K562 (cell line): ENCODE measurements around the gene PM20D1. TPM values are rescaled to one million over a fixed set of nuclear protein-coding genes. Genes with fewer than 3 reads are reported as not detected.

Experiments used
- CBFA2T3 ChIP-seq: fragments of 450-650 bp; IDR thresholded peaks from 2 replicates; pipeline ENCODE4 v1.6.1; 2017
- ETS2 ChIP-seq: IDR thresholded peaks from 2 replicates; pipeline ENCODE4 v1.6.1; 2016; ENCODE audit warnings: borderline replicate concordance, missing genetic modification characterization, mild to moderate bottlenecking, moderate library complexity, missing compliant biosample characterization; ENCODE audit not compliant: poor library complexity, severe bottlenecking
- HDAC1 ChIP-seq, 2 experiments: fragments of 450-650 bp; IDR thresholded peaks; 2 replicates each; pipeline ENCODE4 v1.6.1; 2016 to 2017; ENCODE audit warnings: inconsistent platforms in 1 of 2, mild to moderate bottlenecking in 1 of 2, moderate library complexity in 1 of 2
- HDAC8 ChIP-seq: fragments of 450-650 bp; IDR thresholded peaks from 2 replicates; pipeline ENCODE4 v1.6.1; 2016; ENCODE audit warnings: mild to moderate bottlenecking, missing genetic modification characterization, moderate library complexity, missing compliant biosample characterization
- HLTF ChIP-seq: fragments of 450-650 bp; IDR thresholded peaks from 2 replicates; pipeline ENCODE4 v1.6.1; 2016
- HNRNPL ChIP-seq: fragments of 200-400 bp; formaldehyde crosslinking; IDR thresholded peaks from 2 replicates; pipeline ENCODE4 v1.6.1; 2017; ENCODE audit warnings: low read depth, mild to moderate bottlenecking, low read length
- L3MBTL2 ChIP-seq: fragments of 450-650 bp; IDR thresholded peaks from 2 replicates; pipeline ENCODE4 v1.6.1; 2016; ENCODE audit warnings: mild to moderate bottlenecking, moderate library complexity
- MEF2A ChIP-seq: IDR thresholded peaks from 2 replicates; pipeline ENCODE4 v1.6.1; 2011; ENCODE audit warnings: low read depth, mild to moderate bottlenecking, low read length, moderate library complexity; ENCODE audit not compliant: control insufficient read depth
- MTA2 ChIP-seq: fragments of 450-650 bp; IDR thresholded peaks from 2 replicates; pipeline ENCODE4 v1.6.1; 2016; ENCODE audit warnings: low read depth
- NFYB ChIP-seq: IDR thresholded peaks from 2 replicates; pipeline ENCODE4 v1.6.1; 2011; ENCODE audit warnings: mild to moderate bottlenecking, moderate library complexity; ENCODE audit not compliant: insufficient read length; ENCODE audit errors: extremely low read depth
- POLR2AphosphoS2 ChIP-seq: IDR thresholded peaks from 2 replicates; pipeline ENCODE4 v1.6.1; 2012; ENCODE audit warnings: low read length, improper control_type of control experiment
- SAFB ChIP-seq: fragments of 200-400 bp; formaldehyde crosslinking; IDR thresholded peaks from 2 replicates; pipeline ENCODE4 v1.6.1; 2017; ENCODE audit warnings: low read depth, low read length, borderline replicate concordance
- TAF15 ChIP-seq: fragments of 200-400 bp; formaldehyde crosslinking; IDR thresholded peaks from 2 replicates; pipeline ENCODE4 v1.6.1; 2017; ENCODE audit warnings: mild to moderate bottlenecking, low read depth, low read length, moderate library complexity
- TGIF2 ChIP-seq: sonication (generic); formaldehyde crosslinking; IDR thresholded peaks from 2 replicates; pipeline ENCODE4 v1.8.1; 2022; ENCODE audit warnings: mild to moderate bottlenecking, missing genetic modification reagents, moderate library complexity
- YY1 ChIP-seq, 3 experiments: IDR thresholded peaks; 2 replicates each; pipeline ENCODE4 v1.6.1; 2011; ENCODE audit warnings: low read length in 2 of 3, mild to moderate bottlenecking in 2 of 3, moderate library complexity in 2 of 3, borderline replicate concordance in 1 of 3, control low read depth in 1 of 3, low read depth in 1 of 3; ENCODE audit not compliant: insufficient read depth in 3 of 3, insufficient replicate concordance in 2 of 3, control insufficient read depth in 1 of 3, insufficient read length in 1 of 3; ENCODE audit errors: extremely low read depth in 1 of 3
- ZBED1 ChIP-seq: IDR thresholded peaks from 2 replicates; pipeline ENCODE4 v1.6.1; 2014
- ZNF695 ChIP-seq: fragments of 450-650 bp; formaldehyde crosslinking; IDR thresholded peaks from 2 replicates; pipeline ENCODE4 v1.4.0; 2020; ENCODE audit warnings: mild to moderate bottlenecking, moderate library complexity
- polyA plus RNA-seq, 8 experiments: library from polyadenylated mRNA; depleted of rRNA in 4 of 8; stranded (reverse) in 5 of 8; unstranded in 3 of 8; fragments of >200 nt; fragmentation: Nextera tagmentation in 2 of 8; fragmentation: Illumina TruSeq in 1 of 8; extraction: Ambion mirVana in 2 of 8; extraction: Trizol in 1 of 8; gene quantifications; 2 replicates each; pipeline versions ENCODE4 v1.2.1 to v1.2.3, GENCODE V29; 2011 to 2014; ENCODE audit warnings: inconsistent platforms in 1 of 8, missing spikeins in 1 of 8
- total RNA-seq, 7 experiments: library from RNA; depleted of rRNA in 6 of 7; stranded (reverse); fragments of >200 nt in 6 of 7; fragmentation: Illumina TruSeq in 2 of 7; extraction: Trizol in 2 of 7; gene quantifications; 2 replicates each; pipeline versions ENCODE4 v1.2.1 to v1.2.3, GENCODE V29; 2011 to 2021; ENCODE audit warnings: low replicate concordance in 1 of 7
- TF ChIP-seq, protein P1 (sequence below): sonication (generic); formaldehyde crosslinking; IDR thresholded peaks from 2 replicates; pipeline ENCODE4 v1.8.1; 2022; ENCODE audit warnings: missing genetic modification reagents
- TF ChIP-seq, protein P2 (sequence below): IDR thresholded peaks from 3 replicates; pipeline ENCODE4 v1.6.1; 2011; ENCODE audit warnings: borderline replicate concordance, mild to moderate bottlenecking; ENCODE audit not compliant: insufficient read length, insufficient read depth
- TF ChIP-seq, protein P3 (sequence below): fragments of 250-450 bp; sonication (Bioruptor Pico); IDR thresholded peaks from 2 replicates; pipeline ENCODE4 v1.4.0; 2020; ENCODE audit warnings: mild to moderate bottlenecking
- TF ChIP-seq, protein P4 (sequence below): fragments of 250-450 bp; sonication (Bioruptor Pico); IDR thresholded peaks from 2 replicates; pipeline ENCODE4 v1.5.0; 2021
- TF ChIP-seq, protein P5 (sequence below): fragments of 450-650 bp; IDR thresholded peaks from 2 replicates; pipeline ENCODE4 v1.6.1; 2016; ENCODE audit warnings: low read depth, mild to moderate bottlenecking, moderate library complexity

The PM20D1 gene
- total and polyA plus RNA-seq, 9 of the 15 experiments (the other 6 are each of a cell fraction or from before 2014, with no cell fraction given), result not detected

DNA sequence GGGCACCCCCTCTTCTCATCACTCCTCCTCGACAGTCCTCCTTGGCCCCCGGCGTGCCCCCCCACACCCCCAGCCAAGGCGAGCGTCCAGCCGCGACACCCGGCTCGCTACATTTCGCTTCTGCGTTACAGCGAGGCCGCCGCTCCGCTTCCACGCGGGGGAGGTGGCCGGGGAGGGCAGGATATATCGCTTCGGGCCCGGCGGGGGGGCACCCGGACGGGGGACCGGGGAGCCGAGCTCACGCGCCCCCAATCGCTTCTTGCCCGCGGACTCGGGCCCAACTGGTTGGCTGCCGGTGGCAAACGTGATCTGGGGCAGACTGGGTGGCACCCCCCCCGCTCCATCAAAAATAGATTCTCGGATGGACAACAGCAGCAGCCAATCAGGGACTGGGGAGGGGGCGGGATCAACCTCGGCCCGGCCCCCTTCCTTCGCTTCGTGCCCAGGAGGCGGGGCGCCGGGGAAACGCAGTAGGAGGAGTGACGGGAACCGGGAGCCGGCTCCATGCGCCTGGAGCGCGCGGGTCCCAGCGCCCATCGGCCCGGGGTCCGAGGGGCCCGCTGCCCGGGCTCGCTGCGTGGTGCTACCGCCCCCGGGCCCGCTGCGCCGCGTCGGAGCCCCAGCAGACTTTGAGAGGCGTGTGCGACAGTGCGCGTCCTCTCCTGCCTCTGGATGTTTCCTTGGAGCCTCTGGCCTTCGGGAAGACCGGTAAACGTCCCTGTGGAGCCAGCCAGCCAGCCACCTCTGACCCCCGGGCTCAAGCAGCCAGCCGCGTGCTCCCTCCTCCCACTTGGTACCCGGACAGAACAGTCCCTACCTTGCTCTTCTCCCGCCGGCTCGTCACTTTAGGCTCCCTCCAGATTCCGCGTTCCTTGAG lies 36.8 kb downstream of the PM20D1 start, which contains the start of gene SLC41A1 (continued):
- TF ChIP-seq, protein P1, sequence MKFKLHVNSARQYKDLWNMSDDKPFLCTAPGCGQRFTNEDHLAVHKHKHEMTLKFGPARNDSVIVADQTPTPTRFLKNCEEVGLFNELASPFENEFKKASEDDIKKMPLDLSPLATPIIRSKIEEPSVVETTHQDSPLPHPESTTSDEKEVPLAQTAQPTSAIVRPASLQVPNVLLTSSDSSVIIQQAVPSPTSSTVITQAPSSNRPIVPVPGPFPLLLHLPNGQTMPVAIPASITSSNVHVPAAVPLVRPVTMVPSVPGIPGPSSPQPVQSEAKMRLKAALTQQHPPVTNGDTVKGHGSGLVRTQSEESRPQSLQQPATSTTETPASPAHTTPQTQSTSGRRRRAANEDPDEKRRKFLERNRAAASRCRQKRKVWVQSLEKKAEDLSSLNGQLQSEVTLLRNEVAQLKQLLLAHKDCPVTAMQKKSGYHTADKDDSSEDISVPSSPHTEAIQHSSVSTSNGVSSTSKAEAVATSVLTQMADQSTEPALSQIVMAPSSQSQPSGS (CRISPR knock-in tag), result no peak
- TF ChIP-seq TAF15, result no peak
- no peak for TF ChIP-seq HDAC8 (tag)
- TF ChIP-seq ETS2 (tag), result no peak
- no peak for TF ChIP-seq ZNF695 (CRISPR knock-in tag)
- no peak for TF ChIP-seq SAFB
- TF ChIP-seq MTA2, result no peak
- TF ChIP-seq, protein P2, sequence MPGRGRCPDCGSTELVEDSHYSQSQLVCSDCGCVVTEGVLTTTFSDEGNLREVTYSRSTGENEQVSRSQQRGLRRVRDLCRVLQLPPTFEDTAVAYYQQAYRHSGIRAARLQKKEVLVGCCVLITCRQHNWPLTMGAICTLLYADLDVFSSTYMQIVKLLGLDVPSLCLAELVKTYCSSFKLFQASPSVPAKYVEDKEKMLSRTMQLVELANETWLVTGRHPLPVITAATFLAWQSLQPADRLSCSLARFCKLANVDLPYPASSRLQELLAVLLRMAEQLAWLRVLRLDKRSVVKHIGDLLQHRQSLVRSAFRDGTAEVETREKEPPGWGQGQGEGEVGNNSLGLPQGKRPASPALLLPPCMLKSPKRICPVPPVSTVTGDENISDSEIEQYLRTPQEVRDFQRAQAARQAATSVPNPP, result no peak
- TF ChIP-seq HLTF, result no peak
- TF ChIP-seq, protein P3, sequence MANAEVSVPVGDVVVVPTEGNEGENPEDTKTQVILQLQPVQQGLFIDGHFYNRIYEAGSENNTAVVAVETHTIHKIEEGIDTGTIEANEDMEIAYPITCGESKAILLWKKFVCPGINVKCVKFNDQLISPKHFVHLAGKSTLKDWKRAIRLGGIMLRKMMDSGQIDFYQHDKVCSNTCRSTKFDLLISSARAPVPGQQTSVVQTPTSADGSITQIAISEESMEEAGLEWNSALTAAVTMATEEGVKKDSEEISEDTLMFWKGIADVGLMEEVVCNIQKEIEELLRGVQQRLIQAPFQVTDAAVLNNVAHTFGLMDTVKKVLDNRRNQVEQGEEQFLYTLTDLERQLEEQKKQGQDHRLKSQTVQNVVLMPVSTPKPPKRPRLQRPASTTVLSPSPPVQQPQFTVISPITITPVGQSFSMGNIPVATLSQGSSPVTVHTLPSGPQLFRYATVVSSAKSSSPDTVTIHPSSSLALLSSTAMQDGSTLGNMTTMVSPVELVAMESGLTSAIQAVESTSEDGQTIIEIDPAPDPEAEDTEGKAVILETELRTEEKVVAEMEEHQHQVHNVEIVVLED (CRISPR knock-in tag), result no peak; the same call in 1 of the 2 replicates
- TF ChIP-seq HDAC1 (IDR thresholded peaks at IDR 0.05), result peak in 1 of 2 experiments; percentile 74; a peak in 2 of 4 replicates
- TF ChIP-seq L3MBTL2, result peak; percentile 79
- TF ChIP-seq, protein P4, sequence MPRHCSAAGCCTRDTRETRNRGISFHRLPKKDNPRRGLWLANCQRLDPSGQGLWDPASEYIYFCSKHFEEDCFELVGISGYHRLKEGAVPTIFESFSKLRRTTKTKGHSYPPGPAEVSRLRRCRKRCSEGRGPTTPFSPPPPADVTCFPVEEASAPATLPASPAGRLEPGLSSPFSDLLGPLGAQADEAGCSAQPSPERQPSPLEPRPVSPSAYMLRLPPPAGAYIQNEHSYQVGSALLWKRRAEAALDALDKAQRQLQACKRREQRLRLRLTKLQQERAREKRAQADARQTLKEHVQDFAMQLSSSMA (CRISPR knock-in tag), result no peak
- TF ChIP-seq CBFA2T3, result no peak
- TF ChIP-seq MEF2A, result peak; percentile 76; the same call in 1 of the 2 replicates
- TF ChIP-seq ZBED1, result peak; percentile 41; the same call in 1 of the 2 replicates
- TF ChIP-seq NFYB, result peak; percentile 92
- peak in 1 of 3 experiments; percentile 8 for TF ChIP-seq YY1 (IDR thresholded peaks at IDR 0.05; ENCODE audit: borderline replicate concordance in 1 of 3, control insufficient read depth in 1 of 3, extremely low read depth in 1 of 3, insufficient read depth in 3 of 3, insufficient read length in 1 of 3, insufficient replicate concordance in 2 of 3, low read depth in 1 of 3, low read length in 2 of 3)
- TF ChIP-seq, protein P5, sequence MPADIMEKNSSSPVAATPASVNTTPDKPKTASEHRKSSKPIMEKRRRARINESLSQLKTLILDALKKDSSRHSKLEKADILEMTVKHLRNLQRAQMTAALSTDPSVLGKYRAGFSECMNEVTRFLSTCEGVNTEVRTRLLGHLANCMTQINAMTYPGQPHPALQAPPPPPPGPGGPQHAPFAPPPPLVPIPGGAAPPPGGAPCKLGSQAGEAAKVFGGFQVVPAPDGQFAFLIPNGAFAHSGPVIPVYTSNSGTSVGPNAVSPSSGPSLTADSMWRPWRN, result peak; percentile 32; the same call in 1 of the 2 replicates
- 0 out of 2 replicates have a peak, but pooled peaks have one; percentile 4 for TF ChIP-seq TGIF2 (CRISPR knock-in tag)
- no peak for TF ChIP-seq POLR2AphosphoS2
- TF ChIP-seq HNRNPL, result peak; percentile 56; the same call in 1 of the 2 replicates
